Neuronal stem cell (in vitro differentiated cells): Measurements from ENCODE around the gene SLC2A4RG.

Experiments
- DNase-seq: peaks from one replicate; pipeline ENCODE4 v3.0.0-alpha.2; 2013; ENCODE audit warnings: low spot score
- H2AFZ ChIP-seq: one replicate; pipeline ENCODE4 v1.6.1; 2013; ENCODE audit warnings: mild to moderate bottlenecking, low read length, inconsistent platforms
- H2AK5ac ChIP-seq: 2 replicates; pipeline ENCODE4 v1.6.1; 2013; ENCODE audit warnings: low read depth, mild to moderate bottlenecking, inconsistent platforms, low read length, moderate library complexity, mixed read lengths
- H2BK120ac ChIP-seq: 2 replicates; pipeline ENCODE4 v1.6.1; 2013; ENCODE audit warnings: low read depth, mild to moderate bottlenecking, inconsistent platforms, low read length, moderate library complexity, mixed read lengths
- H2BK12ac ChIP-seq: one replicate; pipeline ENCODE4 v1.6.1; 2013; ENCODE audit warnings: low read length, inconsistent platforms
- H2BK15ac ChIP-seq: 2 replicates; pipeline ENCODE4 v1.6.1; 2013; ENCODE audit warnings: mild to moderate bottlenecking, low read length, inconsistent platforms, mixed read lengths
- H2BK5ac ChIP-seq: one replicate; pipeline ENCODE4 v1.6.1; 2013; ENCODE audit warnings: inconsistent platforms, mild to moderate bottlenecking, low read length, moderate library complexity
- H3K14ac ChIP-seq: one replicate; pipeline ENCODE4 v1.6.1; 2013; ENCODE audit warnings: low read length, inconsistent platforms
- H3K18ac ChIP-seq: 2 replicates; pipeline ENCODE4 v1.6.1; 2013; ENCODE audit warnings: low read length, inconsistent platforms
- H3K23ac ChIP-seq: 2 replicates; pipeline ENCODE4 v1.6.1; 2013; ENCODE audit warnings: low read depth, mild to moderate bottlenecking, mixed read lengths, low read length, inconsistent platforms; ENCODE audit not compliant: poor library complexity
- H3K27ac ChIP-seq: replicated peaks from 3 replicates; pipeline ENCODE4 v1.5.1; 2013; ENCODE audit warnings: low read length, inconsistent platforms
- H3K27me3 ChIP-seq, 3 experiments: 2 replicates each; pipeline ENCODE4 v1.6.1; 2013; ENCODE audit warnings: low read length in 3 of 3, mild to moderate bottlenecking in 2 of 3, inconsistent platforms in 1 of 3, low read depth in 1 of 3, mixed read lengths in 1 of 3, moderate library complexity in 1 of 3; ENCODE audit not compliant: control insufficient read depth in 3 of 3, insufficient read depth in 3 of 3
- H3K36me3 ChIP-seq, 2 donors: replicated peaks in 1 of 2; 2 replicates each; pipeline ENCODE4 v1.6.1; 2013; ENCODE audit warnings: low read length in 2 of 2; ENCODE audit not compliant: control insufficient read depth in 2 of 2, insufficient read depth in 2 of 2
- H3K4ac ChIP-seq: 2 replicates; pipeline ENCODE4 v1.6.1; 2013; ENCODE audit warnings: inconsistent platforms, mild to moderate bottlenecking, low read length, moderate library complexity
- H3K4me1 ChIP-seq, 2 donors: 1 replicate in 1 of 2; 2 replicates in 1 of 2; pipeline ENCODE4 v1.6.1; 2013; ENCODE audit warnings: low read length in 2 of 2, low read depth in 1 of 2; ENCODE audit not compliant: control insufficient read depth in 2 of 2, insufficient read depth in 1 of 2
- H3K4me2 ChIP-seq: one replicate; pipeline ENCODE4 v1.6.1; 2013; ENCODE audit warnings: mild to moderate bottlenecking, low read length, inconsistent platforms; ENCODE audit not compliant: insufficient read depth, poor library complexity, severe bottlenecking
- H3K4me3 ChIP-seq, 2 donors: 2 replicates each; pipeline ENCODE4 v1.5.1; 2013; ENCODE audit warnings: low read length in 2 of 2, mild to moderate bottlenecking in 2 of 2, inconsistent platforms in 1 of 2, moderate library complexity in 1 of 2
- H3K79me1 ChIP-seq: one replicate; pipeline ENCODE4 v1.6.1; 2013; ENCODE audit warnings: low read depth, mild to moderate bottlenecking, inconsistent platforms, low read length, moderate library complexity
- H3K9ac ChIP-seq: one replicate; pipeline ENCODE4 v1.6.1; 2013; ENCODE audit warnings: mild to moderate bottlenecking, low read depth, low read length, inconsistent platforms; ENCODE audit not compliant: poor library complexity
- H3K9me3 ChIP-seq, 2 donors: replicated peaks in 1 of 2; 2 replicates each; pipeline versions ENCODE3 to v1.6.1; 2013; ENCODE audit warnings: low read length in 2 of 2, mild to moderate bottlenecking in 2 of 2, inconsistent platforms in 1 of 2, low read depth in 1 of 2, mixed read lengths in 1 of 2, moderate library complexity in 1 of 2; ENCODE audit not compliant: control insufficient read depth in 2 of 2, insufficient read depth in 1 of 2
- H4K8ac ChIP-seq: one replicate; pipeline ENCODE4 v1.6.1; 2013; ENCODE audit warnings: low read depth, mild to moderate bottlenecking, inconsistent platforms, low read length, moderate library complexity
- H4K91ac ChIP-seq: one replicate; pipeline ENCODE4 v1.6.1; 2013; ENCODE audit warnings: low read length, low read depth, mild to moderate bottlenecking, inconsistent platforms; ENCODE audit not compliant: poor library complexity
- WGBS, 2 donors: extraction: QIAGEN DNeasy Blood & Tissue Kit; methylation state at CpG; one replicate each; pipeline ENCODE4 v1.1.7; 2013; ENCODE audit warnings: missing lambda C conversion rate in 2 of 2, mixed read lengths in 1 of 2; ENCODE audit not compliant: insufficient read length in 2 of 2, insufficient replicate concordance in 1 of 2; ENCODE audit errors: extremely low coverage in 2 of 2; 5-methylcytosine and 5-hydroxymethylcytosine counted together

The SLC2A4RG gene

DNA sequence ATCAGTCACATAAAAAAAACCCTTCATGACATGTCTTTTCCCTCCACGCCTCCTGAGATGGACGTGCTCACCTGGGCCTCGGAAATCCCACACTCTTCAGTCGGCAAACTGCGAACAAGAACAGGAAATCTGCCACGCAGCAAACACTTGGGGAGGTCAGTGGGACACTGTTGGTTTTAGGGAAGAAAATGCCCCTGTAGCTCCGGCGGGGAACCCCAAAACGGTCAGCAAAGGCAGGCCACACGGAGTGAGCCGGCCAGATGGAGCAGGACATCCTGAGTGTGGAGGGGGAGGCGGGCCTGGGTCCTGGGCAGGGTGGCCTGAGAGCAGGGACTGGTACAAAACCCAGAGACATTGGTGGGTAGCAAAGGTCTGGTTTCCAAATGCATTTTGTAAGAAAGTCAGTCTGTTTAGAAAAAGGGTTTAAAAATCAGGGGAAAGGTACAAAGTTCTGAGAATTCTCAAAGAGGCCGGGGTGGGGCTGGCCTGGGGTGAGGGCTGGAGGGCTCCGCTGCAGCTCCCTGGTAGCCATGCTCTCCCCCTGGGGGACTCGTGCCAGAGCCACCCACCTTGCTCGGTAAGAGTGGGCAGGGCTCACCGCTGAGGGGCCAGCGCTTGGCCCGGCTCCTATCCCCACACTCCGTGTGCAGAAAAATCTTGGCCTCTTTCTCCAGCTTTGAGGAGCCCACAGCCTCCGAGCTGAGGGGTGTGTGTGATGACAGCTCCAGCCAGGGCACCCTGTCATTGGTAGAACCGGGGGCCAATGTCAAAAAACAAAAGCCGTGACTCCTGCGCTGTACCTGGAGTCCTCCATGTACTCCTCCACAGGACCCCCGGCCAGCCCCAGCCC, 5.2 kb downstream of the SLC2A4RG start:
- Histone ChIP-seq H2AK5ac (peak overlapping the region; percentile 37), H3K36me3 (peaks cover 10 to 63% of the 10 kb centered on the region in 2 donors), H3K4me3 (no peak overlapping the region), H3K18ac (no peak overlapping the region), H3K14ac (peak overlapping the region; percentile 56), H3K27ac (no peak overlapping the region), H3K4me1 (peaks cover 6 to 7% of the 10 kb centered on the region in 2 donors), H3K23ac (peak overlapping the region; percentile 85), H3K9me3 (no peaks in the 10 kb centered on the region), H3K4me2 (no peak overlapping the region), H3K27me3 (no peaks in the 10 kb centered on the region), H2BK120ac (no peak overlapping the region), H3K4ac (no peak overlapping the region), H2BK15ac (no peak overlapping the region), H2BK5ac (no peak overlapping the region), H2AFZ (no peak overlapping the region), H2BK12ac (no peak overlapping the region), H3K9ac (no peak overlapping the region), H3K79me1 (peaks cover 17% of the 10 kb centered on the region), H4K91ac (no peak overlapping the region), H4K8ac (no peak overlapping the region)
- no CpG with 5 or more reads among the region's 25 CpGs for WGBS, 2 donors
- DNase-seq: no peak

DNA sequence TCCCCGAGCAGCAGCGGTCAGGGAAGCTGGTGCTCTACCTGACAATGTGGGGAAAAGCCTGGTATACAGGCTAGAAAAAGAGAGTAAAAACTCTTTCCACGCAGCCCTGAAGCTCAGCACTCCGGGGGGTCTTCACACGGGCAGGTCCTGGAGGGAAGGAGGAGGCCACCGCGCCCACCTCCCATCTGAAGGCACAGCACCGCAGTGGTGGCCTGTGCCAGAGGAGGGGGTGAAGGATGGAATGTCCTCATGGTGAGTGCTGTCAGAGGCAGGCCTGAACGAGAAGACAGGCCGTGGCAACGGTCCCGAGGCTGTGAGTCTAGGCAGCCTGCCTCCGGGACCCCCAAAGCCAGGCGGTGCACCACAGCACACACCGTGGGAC, 5.8 kb downstream of the SLC2A4RG start:
- H2AFZ ChIP-seq: no peak overlapping the region
- H4K8ac ChIP-seq: no peak overlapping the region
- H2AK5ac ChIP-seq: peak overlapping the region; percentile 37
- peaks cover 17% of the 10 kb centered on the region for H3K79me1 ChIP-seq
- H2BK5ac ChIP-seq: no peak overlapping the region
- no peaks in the 10 kb centered on the region for H3K27me3 ChIP-seq
- H3K9ac ChIP-seq: peak overlapping the region; percentile 77
- no peaks in the 10 kb centered on the region for H3K9me3 ChIP-seq
- H3K4me2 ChIP-seq: no peak overlapping the region
- H2BK12ac ChIP-seq: no peak overlapping the region
- peaks cover 6 to 7% of the 10 kb centered on the region in 2 donors for H3K4me1 ChIP-seq
- H3K4me3 ChIP-seq: no peak overlapping the region
- H3K14ac ChIP-seq: peak overlapping the region; percentile 38
- H3K4ac ChIP-seq: peak overlapping the region; percentile 11
- H2BK15ac ChIP-seq: no peak overlapping the region
- no peak overlapping the region for H4K91ac ChIP-seq
- H3K27ac ChIP-seq: no peak overlapping the region
- WGBS, 2 donors: no CpG with 5 or more reads among the region's 15 CpGs
- peak overlapping the region; percentile 64 for H3K18ac ChIP-seq
- peaks cover 10 to 69% of the 10 kb centered on the region in 2 donors for H3K36me3 ChIP-seq
- DNase-seq: no peak
- H2BK120ac ChIP-seq: no peak overlapping the region
- peak overlapping the region; percentile 85 for H3K23ac ChIP-seq

- peaks cover 9 to 12% of the 10 kb centered on the region in 2 donors for H3K4me1 ChIP-seq
- H2BK120ac ChIP-seq: no peak overlapping the region
- peak overlapping the region; percentile 13 for H2BK5ac ChIP-seq
- H4K8ac ChIP-seq: peak overlapping the region; percentile 82
- peak overlapping the region; percentile 85 for H3K23ac ChIP-seq
- H3K18ac ChIP-seq: no peak overlapping the region
- no CpG with 5 or more reads among the region's 26 CpGs for WGBS, 2 donors
- H3K9me3 ChIP-seq: no peaks in the 10 kb centered on the region
- no peak overlapping the region for H3K4ac ChIP-seq
- H3K79me1 ChIP-seq: peaks cover 13% of the 10 kb centered on the region
- H3K36me3 ChIP-seq: peaks cover 10 to 69% of the 10 kb centered on the region in 2 donors
- no peak for DNase-seq
- H3K27me3 ChIP-seq: no peaks in the 10 kb centered on the region
- no peak overlapping the region for H3K4me3 ChIP-seq
- no peak overlapping the region for H3K4me2 ChIP-seq
- no peak overlapping the region for H2BK15ac ChIP-seq
- no peak overlapping the region for H3K9ac ChIP-seq
- H2BK12ac ChIP-seq: peak overlapping the region; percentile 22
- peak overlapping the region; percentile 28 for H2AK5ac ChIP-seq
- H3K27ac ChIP-seq: no peak overlapping the region
- H3K14ac ChIP-seq: no peak overlapping the region
- H4K91ac ChIP-seq: no peak overlapping the region
- no peak overlapping the region for H2AFZ ChIP-seq
These were observed 6.6 kb downstream of the SLC2A4RG start for GRCh38 chr20:63745961-63746731.

DNA sequence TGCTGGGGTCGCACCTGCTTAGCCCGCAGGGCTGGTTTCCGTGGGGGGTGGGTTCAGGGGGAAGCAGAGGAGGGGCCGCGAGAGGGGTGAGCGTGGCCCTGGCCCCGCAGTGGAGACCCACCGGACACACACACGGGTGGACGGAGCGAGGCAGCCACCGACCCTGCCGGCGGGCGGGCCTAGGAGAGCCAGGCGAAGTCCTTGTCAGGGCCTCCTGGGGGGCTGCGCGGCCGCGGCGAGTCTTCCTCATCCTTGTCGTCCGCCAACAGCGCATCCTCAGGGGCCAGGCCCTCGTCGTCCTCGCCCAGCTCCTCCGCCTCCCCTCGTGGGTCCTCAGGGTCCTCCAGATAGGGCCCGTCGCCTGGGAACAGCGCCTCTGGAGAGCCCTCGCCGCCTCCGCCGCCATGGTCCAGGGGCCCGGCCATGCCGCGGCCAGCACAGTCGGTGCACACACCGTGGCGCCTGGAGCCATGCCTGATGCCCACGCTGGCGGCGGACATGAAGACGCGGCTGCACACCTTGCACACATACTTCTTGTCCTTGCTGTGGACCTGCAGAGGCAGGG, 7.3 kb downstream of the SLC2A4RG start:
- H2BK120ac ChIP-seq: no peak overlapping the region
- no CpG with 5 or more reads among the region's 47 CpGs for WGBS, 2 donors

More for the DNA sequence above, 7.3 kb downstream of the SLC2A4RG start:
- H2BK12ac ChIP-seq: no peak overlapping the region
- no peaks in the 10 kb centered on the region for H3K9me3 ChIP-seq
- peaks cover 6 to 8% of the 10 kb centered on the region in 2 donors for H3K4me1 ChIP-seq
- peak overlapping the region; percentile 28 for H2AK5ac ChIP-seq
- no peak overlapping the region for H3K18ac ChIP-seq
- H3K9ac ChIP-seq: no peak overlapping the region
- no peaks in the 10 kb centered on the region for H3K27me3 ChIP-seq
- peaks cover 10 to 62% of the 10 kb centered on the region in 2 donors for H3K36me3 ChIP-seq
- no peak overlapping the region for H4K8ac ChIP-seq
- H4K91ac ChIP-seq: no peak overlapping the region
- no peak for DNase-seq
- no peak overlapping the region for H3K4ac ChIP-seq
- H3K14ac ChIP-seq: no peak overlapping the region
- H3K23ac ChIP-seq: peak overlapping the region; percentile 85
- no peak overlapping the region for H2BK15ac ChIP-seq
- no peak overlapping the region for H3K4me3 ChIP-seq
- no peak overlapping the region for H3K27ac ChIP-seq
- no peak overlapping the region for H3K4me2 ChIP-seq
- peaks cover 8% of the 10 kb centered on the region for H3K79me1 ChIP-seq
- no peak overlapping the region for H2AFZ ChIP-seq
- H2BK5ac ChIP-seq: no peak overlapping the region
